Panc1 (cell line): ENCODE data around the gene ATR. TPM values are rescaled to one million over a fixed set of nuclear protein-coding genes. Genes with fewer than 3 reads are reported as not detected.

ENCODE experiments used
- ATAC-seq: fragments of 200-7000 bp; cut with Tn5 transposase; 2 replicates; pipeline ENCODE4 v1.9.1; 2020; ENCODE audit warnings: mild to moderate bottlenecking, moderate library complexity
- BruUV-seq: library from RNA; stranded (reverse); fragments of 400-500 nt; replicated peaks from 2 replicates; lab custom pipeline; 2021; lab: Mats Ljungman, UMichigan
- CTCF ChIA-PET: fragments of 300-600 bp; sonication (Branson Sonifier 250); formaldehyde crosslinking; loops from one replicate; lab custom pipeline; 2022; ENCODE audit warnings: antibody characterized with exemption; lab: Charles Lee
- POLR2A ChIA-PET: fragments of 300-600 bp; sonication (Branson Sonifier 250); formaldehyde crosslinking; loops from one replicate; lab custom pipeline; 2022; ENCODE audit warnings: antibody characterized with exemption; lab: Charles Lee
- DNase-seq: peaks from one replicate; pipeline ENCODE4 v3.0.0-alpha.2; 2010; ENCODE audit warnings: low read depth, low spot score
- H3K27ac ChIP-seq: 2 replicates; pipeline ENCODE4 v1.5.1; 2011; ENCODE audit warnings: mild to moderate bottlenecking, low read length, inconsistent platforms
- H3K27me3 ChIP-seq: fragments of 200-500 bp; sonication (Bioruptor generic); 2 replicates; pipeline ENCODE4 v1.6.0; 2014; ENCODE audit warnings: low read length, inconsistent platforms; ENCODE audit not compliant: control insufficient read depth, insufficient read depth
- H3K36me3 ChIP-seq: fragments of 200-500 bp; sonication (Bioruptor generic); 2 replicates; pipeline ENCODE4 v1.5.1; 2014; ENCODE audit warnings: inconsistent platforms, mild to moderate bottlenecking, low read length, moderate library complexity; ENCODE audit not compliant: control insufficient read depth, insufficient read depth
- H3K4me1 ChIP-seq: 2 replicates; pipeline ENCODE4 v1.5.1; 2011; ENCODE audit warnings: inconsistent platforms, mild to moderate bottlenecking, low read length, moderate library complexity; ENCODE audit not compliant: control insufficient read depth, insufficient read depth
- H3K4me3 ChIP-seq, 2 experiments: 2 replicates each; pipeline ENCODE4 v1.5.1; 2011 to 2012; ENCODE audit warnings: low read depth in 2 of 2, low read length in 2 of 2, mild to moderate bottlenecking in 2 of 2, inconsistent platforms in 1 of 2, moderate library complexity in 1 of 2
- H3K9me3 ChIP-seq: fragments of 200-500 bp; sonication (Bioruptor generic); 2 replicates; pipeline ENCODE4 v1.5.1; 2014; ENCODE audit warnings: low read depth, mild to moderate bottlenecking, inconsistent platforms, low read length, moderate library complexity; ENCODE audit not compliant: control insufficient read depth, insufficient read depth
- POLR2AphosphoS5 ChIP-seq: IDR thresholded peaks from 2 replicates; pipeline ENCODE4 v1.6.1; 2012; ENCODE audit warnings: mild to moderate bottlenecking, low read depth, low read length, moderate library complexity
- SIN3A ChIP-seq: IDR thresholded peaks from 2 replicates; pipeline ENCODE4 v1.6.1; 2012; ENCODE audit warnings: low read depth, mild to moderate bottlenecking, low read length, moderate library complexity, borderline replicate concordance; ENCODE audit not compliant: insufficient read depth
- TCF7L2 ChIP-seq: IDR thresholded peaks from 2 replicates; pipeline ENCODE4 v1.6.1; 2011; ENCODE audit warnings: mild to moderate bottlenecking, low read depth, low read length, inconsistent platforms
- in situ Hi-C: cut with HindIII; loops from 2 replicates; pipeline ENCODE4 v1.10.0; 2016; ENCODE audit warnings: low sequenced_read_pairs, low pct_unique_long_range_greater_than_20kb
- intact Hi-C: fragments of 100-400 bp; cut with micrococcal nuclease; formaldehyde crosslinking; loops from one replicate; pipeline ENCODE4 v1.10.0; 2022; ENCODE audit not compliant: unreplicated experiment
- total RNA-seq: library from RNA; stranded (reverse); gene quantifications from one replicate; pipeline ENCODE4 v1.2.1, GENCODE V29; 2021; ENCODE audit not compliant: unreplicated experiment
- TF ChIP-seq, protein P1 (sequence below), 2 experiments: IDR thresholded peaks; 2 replicates each; pipeline ENCODE4 v1.6.1; 2011 to 2012; ENCODE audit warnings: low read depth in 2 of 2, control low read depth in 1 of 2, low read length in 1 of 2, mild to moderate bottlenecking in 1 of 2, moderate library complexity in 1 of 2; ENCODE audit not compliant: insufficient read depth in 1 of 2
- TF ChIP-seq, protein P2 (sequence below): fragments of 450-650 bp; IDR thresholded peaks from 2 replicates; pipeline ENCODE4 v1.5.1; 2017; ENCODE audit warnings: mild to moderate bottlenecking

The ATR gene
- total RNA-seq, 1 experiment from 2014 or later, result 38.6 TPM

DNA sequence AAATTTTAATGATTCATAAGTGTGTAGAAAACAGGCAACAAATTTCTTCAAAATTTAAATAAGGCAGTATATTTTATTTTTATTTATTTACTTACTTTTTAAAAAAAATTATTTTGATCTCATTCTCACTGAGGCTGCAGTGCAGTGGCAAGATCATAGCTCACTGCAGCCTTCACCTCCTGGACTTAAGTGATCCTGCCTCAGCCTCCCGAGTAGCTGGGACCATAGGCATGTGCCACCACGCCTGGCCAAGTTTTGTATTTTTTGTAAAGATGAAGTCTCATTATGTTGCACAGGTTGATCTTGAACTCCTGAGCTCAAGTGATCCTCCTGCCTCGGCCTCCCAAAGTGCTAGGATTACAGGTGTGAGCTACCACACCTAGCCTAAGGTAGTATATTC lies 69.5 kb downstream of the ATR start:
- no peak overlapping the region for H3K27ac ChIP-seq
- ChIA-PET POLR2A (no interaction called here), CTCF (no interaction called here)
- DNase-seq (no peak), ATAC-seq (no peak)
- no TSS peak for BruUV-seq
- no peaks in the 10 kb centered on the region for H3K9me3 ChIP-seq
- TF ChIP-seq SIN3A, result no peak
- H3K4me3 ChIP-seq, result no peak overlapping the region
- H3K4me1 ChIP-seq, result no peaks in the 10 kb centered on the region
- peaks cover 9% of the 10 kb centered on the region for H3K36me3 ChIP-seq
- intact Hi-C loops (no loop called here), in situ Hi-C loops (no loop called here)
- no peaks in the 10 kb centered on the region for H3K27me3 ChIP-seq

DNA sequence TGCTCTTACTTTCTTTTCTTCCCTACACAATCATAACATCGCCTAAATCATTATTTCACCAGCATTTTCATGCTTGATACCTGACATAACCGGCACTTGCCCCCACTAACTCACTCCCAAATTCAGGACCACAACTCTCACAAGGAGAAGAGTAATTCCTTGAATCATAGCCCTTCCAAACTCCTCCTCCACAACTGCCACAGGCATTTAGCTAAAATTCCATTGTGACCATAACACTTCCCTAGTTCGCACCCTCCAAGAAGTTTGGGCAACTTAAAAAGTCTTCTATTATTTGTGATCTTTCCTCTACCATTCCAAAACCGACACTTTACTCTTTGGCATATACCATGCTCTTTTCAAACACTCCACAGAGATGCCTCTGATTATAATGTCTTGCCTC lies 71.3 kb downstream of the ATR start:
- H3K27me3 ChIP-seq, result no peaks in the 10 kb centered on the region
- in situ Hi-C loops (no loop called here), intact Hi-C loops (no loop called here)
- peak overlapping the region; percentile 20; the same call in 1 of the 2 replicates for H3K27ac ChIP-seq
- POLR2A ChIA-PET, result interaction anchor here (0.6 kb wide), 1 partner anchor 13 kb away, joined by 5 read pairs; no protein-coding TSS in a partner anchor
- CTCF ChIA-PET, result no interaction called here
- no peak for DNase-seq
- TSS peak; percentile 20 for BruUV-seq
- no peak for TF ChIP-seq POLR2AphosphoS5
- TF ChIP-seq, protein P1, sequence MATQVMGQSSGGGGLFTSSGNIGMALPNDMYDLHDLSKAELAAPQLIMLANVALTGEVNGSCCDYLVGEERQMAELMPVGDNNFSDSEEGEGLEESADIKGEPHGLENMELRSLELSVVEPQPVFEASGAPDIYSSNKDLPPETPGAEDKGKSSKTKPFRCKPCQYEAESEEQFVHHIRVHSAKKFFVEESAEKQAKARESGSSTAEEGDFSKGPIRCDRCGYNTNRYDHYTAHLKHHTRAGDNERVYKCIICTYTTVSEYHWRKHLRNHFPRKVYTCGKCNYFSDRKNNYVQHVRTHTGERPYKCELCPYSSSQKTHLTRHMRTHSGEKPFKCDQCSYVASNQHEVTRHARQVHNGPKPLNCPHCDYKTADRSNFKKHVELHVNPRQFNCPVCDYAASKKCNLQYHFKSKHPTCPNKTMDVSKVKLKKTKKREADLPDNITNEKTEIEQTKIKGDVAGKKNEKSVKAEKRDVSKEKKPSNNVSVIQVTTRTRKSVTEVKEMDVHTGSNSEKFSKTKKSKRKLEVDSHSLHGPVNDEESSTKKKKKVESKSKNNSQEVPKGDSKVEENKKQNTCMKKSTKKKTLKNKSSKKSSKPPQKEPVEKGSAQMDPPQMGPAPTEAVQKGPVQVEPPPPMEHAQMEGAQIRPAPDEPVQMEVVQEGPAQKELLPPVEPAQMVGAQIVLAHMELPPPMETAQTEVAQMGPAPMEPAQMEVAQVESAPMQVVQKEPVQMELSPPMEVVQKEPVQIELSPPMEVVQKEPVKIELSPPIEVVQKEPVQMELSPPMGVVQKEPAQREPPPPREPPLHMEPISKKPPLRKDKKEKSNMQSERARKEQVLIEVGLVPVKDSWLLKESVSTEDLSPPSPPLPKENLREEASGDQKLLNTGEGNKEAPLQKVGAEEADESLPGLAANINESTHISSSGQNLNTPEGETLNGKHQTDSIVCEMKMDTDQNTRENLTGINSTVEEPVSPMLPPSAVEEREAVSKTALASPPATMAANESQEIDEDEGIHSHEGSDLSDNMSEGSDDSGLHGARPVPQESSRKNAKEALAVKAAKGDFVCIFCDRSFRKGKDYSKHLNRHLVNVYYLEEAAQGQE (IDR thresholded peaks at IDR 0.05; ENCODE audit: insufficient read depth in 1 of 2, low read depth in 2 of 2, low read length in 1 of 2), result no peak
- no peak for TF ChIP-seq SIN3A
- TF ChIP-seq, protein P2, sequence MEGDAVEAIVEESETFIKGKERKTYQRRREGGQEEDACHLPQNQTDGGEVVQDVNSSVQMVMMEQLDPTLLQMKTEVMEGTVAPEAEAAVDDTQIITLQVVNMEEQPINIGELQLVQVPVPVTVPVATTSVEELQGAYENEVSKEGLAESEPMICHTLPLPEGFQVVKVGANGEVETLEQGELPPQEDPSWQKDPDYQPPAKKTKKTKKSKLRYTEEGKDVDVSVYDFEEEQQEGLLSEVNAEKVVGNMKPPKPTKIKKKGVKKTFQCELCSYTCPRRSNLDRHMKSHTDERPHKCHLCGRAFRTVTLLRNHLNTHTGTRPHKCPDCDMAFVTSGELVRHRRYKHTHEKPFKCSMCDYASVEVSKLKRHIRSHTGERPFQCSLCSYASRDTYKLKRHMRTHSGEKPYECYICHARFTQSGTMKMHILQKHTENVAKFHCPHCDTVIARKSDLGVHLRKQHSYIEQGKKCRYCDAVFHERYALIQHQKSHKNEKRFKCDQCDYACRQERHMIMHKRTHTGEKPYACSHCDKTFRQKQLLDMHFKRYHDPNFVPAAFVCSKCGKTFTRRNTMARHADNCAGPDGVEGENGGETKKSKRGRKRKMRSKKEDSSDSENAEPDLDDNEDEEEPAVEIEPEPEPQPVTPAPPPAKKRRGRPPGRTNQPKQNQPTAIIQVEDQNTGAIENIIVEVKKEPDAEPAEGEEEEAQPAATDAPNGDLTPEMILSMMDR, result no peak
- TF ChIP-seq TCF7L2, result no peak
- H3K36me3 ChIP-seq, result no peaks in the 10 kb centered on the region; the same call in 1 of the 2 replicates
- no peaks in the 10 kb centered on the region for H3K9me3 ChIP-seq
- H3K4me3 ChIP-seq, result no peak overlapping the region
- no peak for ATAC-seq
- H3K4me1 ChIP-seq, result peaks cover 9% of the 10 kb centered on the region; the same call in 1 of the 2 replicates

DNA sequence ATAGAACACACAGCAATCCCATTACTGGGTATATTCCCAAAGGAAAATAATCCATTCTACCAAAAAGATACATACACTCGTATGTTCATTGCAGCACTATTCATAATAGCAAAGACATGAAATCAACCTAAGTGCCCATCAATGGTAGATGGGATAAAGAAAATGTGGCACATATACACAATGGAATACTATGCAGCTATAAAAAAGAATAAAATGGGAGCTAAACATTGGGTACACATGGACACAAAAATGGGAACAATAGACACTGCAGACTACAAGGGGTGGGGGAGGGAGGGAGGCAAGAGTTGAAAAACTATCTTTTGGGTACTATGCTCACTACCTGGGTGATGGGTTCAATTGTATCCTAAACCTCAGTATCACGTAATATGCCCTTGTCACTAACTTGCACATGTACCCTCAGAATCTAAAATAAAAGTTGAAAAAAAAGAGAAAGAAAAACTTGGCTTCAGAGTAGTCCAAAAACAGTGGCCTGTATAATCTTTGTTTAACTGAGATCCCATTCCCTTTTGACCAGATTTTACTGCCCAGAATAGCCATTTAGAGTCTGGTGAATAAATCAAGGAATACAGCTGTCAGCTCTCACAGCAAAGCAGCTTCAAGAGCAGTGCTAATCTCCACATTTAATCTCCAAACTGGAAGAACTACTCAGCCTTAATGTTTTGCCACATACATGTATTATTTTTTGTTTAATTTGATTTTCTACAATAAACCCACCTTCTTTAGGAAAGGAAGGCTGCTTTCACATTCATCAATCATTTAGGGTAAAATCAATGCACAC lies 76.1 kb downstream of the ATR start:
- Histone ChIP-seq H3K27me3 (no peaks in the 10 kb centered on the region), H3K27ac (peak overlapping the region; percentile 67; the same call in 1 of the 2 replicates), H3K9me3 (no peaks in the 10 kb centered on the region), H3K36me3 (peaks cover 10% of the 10 kb centered on the region), H3K4me1 (peaks cover 22% of the 10 kb centered on the region), H3K4me3 (no peak overlapping the region)
- TF ChIP-seq SIN3A (no peak), TCF7L2 (no peak), POLR2AphosphoS5 (no peak)
- TF ChIP-seq, protein P2, result no peak
- TF ChIP-seq, protein P1 (IDR thresholded peaks at IDR 0.05; ENCODE audit: insufficient read depth in 1 of 2, low read depth in 2 of 2, low read length in 1 of 2), result no peak
- no TSS peak for BruUV-seq
- ChIA-PET CTCF (no interaction called here), POLR2A (no interaction called here)
- in situ Hi-C loops, result no loop called here
- no peak for DNase-seq
- no peak for ATAC-seq
- intact Hi-C loops, result no loop called here
